Forelimb muscle (tissue), 1 donor: ENCODE data around the gene EVPLL. TPM values are rescaled to one million over a fixed set of nuclear protein-coding genes. Genes with fewer than 3 reads are reported as not detected.
"Not testable (repeated sequence)": the region's sequence is repeated elsewhere in the genome, so short reads cannot be mapped to it uniquely, and the experiment has no call there.

ENCODE experiments used
- DNase-seq: peaks from one replicate; pipeline ENCODE4 v3.0.0-alpha.2; 2013; ENCODE audit warnings: low read depth
- polyA plus RNA-seq: library from polyadenylated mRNA; unstranded; fragments of 120-200 nt; gene quantifications from one replicate; pipeline ENCODE4 v1.2.1, GENCODE V29; 2013; ENCODE audit not compliant: insufficient read length

EVPLL gene
- polyA plus RNA-seq, 1 donor = not detected

GRCh38 chr17:18423015-18423414, 45.4 kb downstream of the EVPLL start:
- DNase-seq = not testable (repeated sequence)

GRCh38 chr17:18425593-18425992, 48.0 kb downstream of the EVPLL start:
- DNase-seq = not testable (repeated sequence)

DNA sequence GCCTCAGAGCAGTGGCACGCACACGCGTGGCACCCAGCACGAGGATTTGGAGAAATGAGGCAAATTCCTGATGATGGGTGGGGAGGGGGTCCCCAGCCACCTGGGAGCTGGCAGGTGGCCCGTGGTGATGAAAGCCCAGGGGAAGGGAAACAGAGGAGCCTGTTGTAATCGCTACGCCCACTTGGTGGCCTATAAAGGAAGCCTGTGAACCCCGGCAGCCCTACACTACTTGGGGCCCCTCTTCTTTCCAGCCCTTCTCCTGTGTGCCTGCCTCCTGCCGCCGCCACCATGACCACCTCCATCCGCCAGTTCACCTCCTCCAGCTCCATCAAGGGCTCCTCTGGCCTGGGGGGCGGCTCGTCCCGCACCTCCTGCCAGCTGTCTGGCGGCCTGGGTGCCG, 49.1 kb downstream of the EVPLL start:
- DNase-seq = not testable (repeated sequence)

DNA sequence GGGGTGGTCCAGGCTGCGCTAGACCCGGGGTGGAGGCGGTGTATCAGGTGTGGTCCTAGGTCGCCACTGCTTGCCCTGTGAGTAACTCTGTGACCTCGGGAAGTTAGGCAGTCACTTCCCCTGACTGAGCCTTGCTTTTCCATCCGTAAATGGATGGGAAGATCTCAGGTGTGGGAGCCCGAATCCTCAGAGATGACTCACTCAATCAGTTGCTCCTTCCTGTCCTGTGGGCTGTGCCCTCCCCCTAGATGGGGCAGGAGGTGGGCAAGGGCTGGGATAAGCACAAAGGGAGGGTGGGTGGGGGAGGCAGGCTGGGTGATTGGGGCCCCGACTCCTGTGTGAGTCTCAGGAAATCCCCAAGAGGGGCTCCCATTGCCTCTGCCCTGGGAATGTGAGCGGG, 54.6 kb downstream of the EVPLL start:
- DNase-seq = not testable (repeated sequence)

Other genes with a start within 250 kb of the EVPLL start
- 62.8 TPM for gene ALKBH5, start 193.9 kb upstream of the EVPLL start, polyA plus RNA-seq
- gene LLGL1, start 152.1 kb upstream of the EVPLL start, polyA plus RNA-seq = 20.8 TPM
- 146 TPM for gene FLII, start 119.0 kb upstream of the EVPLL start, polyA plus RNA-seq
- 14.9 TPM for gene MIEF2, start 117.1 kb upstream of the EVPLL start, polyA plus RNA-seq
- 26.7 TPM for gene TOP3A, start 62.8 kb upstream of the EVPLL start, polyA plus RNA-seq
- 7.6 TPM for gene SMCR8, start 62.5 kb upstream of the EVPLL start, polyA plus RNA-seq
- gene SHMT1, start 14.2 kb upstream of the EVPLL start, polyA plus RNA-seq = 9.9 TPM
- gene LGALS9C, start 99.0 kb downstream of the EVPLL start, polyA plus RNA-seq = not detected